SK-N-SH (cell line): ENCODE data around the gene TRIM7. TPM values are rescaled to one million over a fixed set of nuclear protein-coding genes. Genes with fewer than 3 reads are reported as not detected.

Experiments used
- CTCF ChIA-PET: fragments of 300-600, 350-600 bp; formaldehyde crosslinking; extraction: SDS; loops from one replicate; lab custom pipeline; 2021; lab: Yijun Ruan, JAX
- POLR2A ChIA-PET: fragments of 350-600 bp; sonication (Branson Sonifier 250); formaldehyde crosslinking; extraction: SDS; loops from one replicate; lab custom pipeline; 2020; ENCODE audit warnings: antibody characterized with exemption, inconsistent platforms; lab: Yijun Ruan, JAX
- DNase-seq: peaks from one replicate; pipeline ENCODE4 v3.0.0; 2012
- H2AFZ ChIP-seq: fragments of 200-600 bp; sonication (generic); 2 replicates; pipeline ENCODE4 v1.8.1; 2016; ENCODE audit warnings: antibody characterized with exemption, mild to moderate bottlenecking, low read depth
- H3F3A ChIP-seq: fragments of 200-600 bp; sonication (generic); replicated peaks from 2 replicates; pipeline ENCODE3; 2016; ENCODE audit warnings: antibody characterized with exemption, mild to moderate bottlenecking; ENCODE audit not compliant: insufficient read depth
- H3K27ac ChIP-seq, 2 experiments: fragments of 200-500 bp in 1 of 2; fragments of 200-600 bp in 1 of 2; sonication (Bioruptor generic) in 1 of 2; sonication (generic), shearing (Covaris generic) in 1 of 2; 2 replicates each; pipeline versions ENCODE4 v1.5.1 to v1.6.1; 2014 to 2016; ENCODE audit warnings: low read depth in 2 of 2, inconsistent platforms in 1 of 2, low read length in 1 of 2, mild to moderate bottlenecking in 1 of 2, mixed read lengths in 1 of 2
- H3K27me3 ChIP-seq: fragments of 200-600 bp; sonication (generic), shearing (Covaris generic); 2 replicates; pipeline ENCODE4 v1.6.1; 2016; ENCODE audit warnings: mixed run types; ENCODE audit not compliant: insufficient read depth
- H3K36me3 ChIP-seq, 2 experiments: fragments of 200-500 bp in 1 of 2; fragments of 200-600 bp in 1 of 2; sonication (Bioruptor generic) in 1 of 2; sonication (generic) in 1 of 2; replicated peaks in 1 of 2; 2 replicates each; pipeline versions ENCODE3 to v1.5.1; 2014 to 2016; ENCODE audit warnings: low read length in 1 of 2, mild to moderate bottlenecking in 1 of 2; ENCODE audit not compliant: insufficient read depth in 2 of 2, control insufficient read depth in 1 of 2
- H3K4me1 ChIP-seq, 2 experiments: fragments of 200-500 bp in 1 of 2; fragments of 200-600 bp in 1 of 2; sonication (Bioruptor generic) in 1 of 2; sonication (generic), shearing (Covaris generic) in 1 of 2; 2 replicates each; pipeline versions ENCODE4 v1.5.1 to v1.6.1; 2014 to 2016; ENCODE audit warnings: low read depth in 1 of 2, low read length in 1 of 2, mixed run types in 1 of 2; ENCODE audit not compliant: insufficient read depth in 2 of 2, control insufficient read depth in 1 of 2
- H3K4me2 ChIP-seq: fragments of 200-600 bp; sonication (generic), shearing (Covaris generic); 2 replicates; pipeline ENCODE4 v1.6.1; 2017; ENCODE audit warnings: mixed run types
- H3K4me3 ChIP-seq, 2 experiments: fragments of 200-500 bp in 1 of 2; fragments of 200-600 bp in 1 of 2; sonication (Bioruptor generic) in 1 of 2; sonication (generic), shearing (Covaris generic) in 1 of 2; 2 replicates each; pipeline versions ENCODE4 v1.5.1 to v1.8.1; 2014 to 2016; ENCODE audit warnings: low read depth in 2 of 2, inconsistent platforms in 1 of 2, low read length in 1 of 2, mild to moderate bottlenecking in 1 of 2, mixed read lengths in 1 of 2, moderate library complexity in 1 of 2
- H3K79me2 ChIP-seq: fragments of 200-600 bp; sonication (generic); 2 replicates; pipeline ENCODE4 v1.8.1; 2017; ENCODE audit warnings: mild to moderate bottlenecking; ENCODE audit not compliant: insufficient read depth
- H3K9ac ChIP-seq: fragments of 200-600 bp; sonication (generic); 2 replicates; pipeline ENCODE4 v1.6.1; 2017; ENCODE audit warnings: mixed run types
- H3K9me2 ChIP-seq: fragments of 200-600 bp; sonication (generic); 2 replicates; pipeline ENCODE4 v1.6.1; 2017; ENCODE audit warnings: mixed run types
- H3K9me3 ChIP-seq: fragments of 200-600 bp; sonication (generic); 2 replicates; pipeline ENCODE4 v1.6.1; 2017; ENCODE audit warnings: mixed run types, mild to moderate bottlenecking, moderate library complexity
- H4K20me1 ChIP-seq: fragments of 200-600 bp; sonication (generic); 2 replicates; pipeline ENCODE4 v1.6.1; 2017; ENCODE audit warnings: mild to moderate bottlenecking, mixed run types; ENCODE audit not compliant: insufficient read depth
- FOXJ3 ChIP-seq: sonication (generic); formaldehyde crosslinking; IDR thresholded peaks from 2 replicates; pipeline ENCODE4 v1.5.1; 2020; ENCODE audit warnings: mild to moderate bottlenecking, missing genetic modification reagents
- GABPA ChIP-seq: IDR thresholded peaks from 2 replicates; pipeline ENCODE4 v1.4.0; 2012; ENCODE audit warnings: low read depth, mild to moderate bottlenecking
- NFIC ChIP-seq: IDR thresholded peaks from 2 replicates; pipeline ENCODE4 v1.4.0; 2012; ENCODE audit warnings: borderline replicate concordance
- NRF1 ChIP-seq: IDR thresholded peaks from 2 replicates; pipeline ENCODE4 v1.6.1; 2012; ENCODE audit warnings: low read depth, mild to moderate bottlenecking, low read length
- POLR2AphosphoS5 ChIP-seq: IDR thresholded peaks from 2 replicates; pipeline ENCODE4 v1.6.1; 2012; ENCODE audit warnings: low read depth, low read length
- RCOR1 ChIP-seq: fragments of 150-350 bp; IDR thresholded peaks from 2 replicates; pipeline ENCODE4 v1.6.1; 2017; ENCODE audit warnings: antibody characterized with exemption, low read length
- RFX5 ChIP-seq: IDR thresholded peaks from 2 replicates; pipeline ENCODE4 v1.6.1; 2012; ENCODE audit warnings: mild to moderate bottlenecking, improper control_type of control experiment, low read length
- RXRA ChIP-seq: IDR thresholded peaks from 2 replicates; pipeline ENCODE4 v1.4.0; 2012; ENCODE audit warnings: low read depth, mild to moderate bottlenecking, borderline replicate concordance
- SMC3 ChIP-seq: IDR thresholded peaks from 2 replicates; pipeline ENCODE4 v1.6.1; 2012; ENCODE audit warnings: low read depth, low read length, improper control_type of control experiment
- TAF1 ChIP-seq: IDR thresholded peaks from 2 replicates; pipeline ENCODE4 v1.6.1; 2012; ENCODE audit warnings: low read depth, mild to moderate bottlenecking, low read length, moderate library complexity, borderline replicate concordance
- YY1 ChIP-seq: IDR thresholded peaks from 2 replicates; pipeline ENCODE4 v1.4.0; 2012; ENCODE audit warnings: low read depth, mild to moderate bottlenecking
- WGBS: methylation state at CpG from one replicate; pipeline ENCODE4 v1.1.6; 2017; ENCODE audit warnings: low lambda C conversion rate; 5-methylcytosine and 5-hydroxymethylcytosine counted together
- polyA plus RNA-seq, 3 experiments: library from polyadenylated mRNA; depleted of rRNA; stranded (reverse); fragments of >200 nt; gene quantifications; 2 replicates each; pipeline ENCODE4 v1.2.3, GENCODE V29; 2012
- TF ChIP-seq, protein P1 (sequence below): fragments of 150-350 bp; IDR thresholded peaks from 2 replicates; pipeline ENCODE4 v1.6.1; 2017; ENCODE audit warnings: antibody characterized with exemption, low read length, low read depth, borderline replicate concordance
- TF ChIP-seq, protein P2 (sequence below): IDR thresholded peaks from 2 replicates; pipeline ENCODE4; 2012
- TF ChIP-seq, protein P3 (sequence below): IDR thresholded peaks from 2 replicates; pipeline ENCODE4 v1.4.0; 2012; ENCODE audit warnings: low read depth, borderline replicate concordance
- TF ChIP-seq, protein P4 (sequence below): fragments of 150-350 bp; IDR thresholded peaks from 2 replicates; pipeline ENCODE4 v1.6.1; 2016; ENCODE audit warnings: mild to moderate bottlenecking, low read depth, low read length
- TF ChIP-seq, protein P5 (sequence below): IDR thresholded peaks from 2 replicates; pipeline ENCODE4 v1.6.1; 2012; ENCODE audit warnings: mild to moderate bottlenecking, low read depth, low read length, moderate library complexity
- TF ChIP-seq, protein P6 (sequence below): IDR thresholded peaks from 2 replicates; pipeline ENCODE4 v1.4.0; 2012; ENCODE audit warnings: low read depth

TRIM7 gene
- polyA plus RNA-seq, 1 of the 3 experiments (the other 2 are of a cell fraction) = 3.5 TPM

DNA sequence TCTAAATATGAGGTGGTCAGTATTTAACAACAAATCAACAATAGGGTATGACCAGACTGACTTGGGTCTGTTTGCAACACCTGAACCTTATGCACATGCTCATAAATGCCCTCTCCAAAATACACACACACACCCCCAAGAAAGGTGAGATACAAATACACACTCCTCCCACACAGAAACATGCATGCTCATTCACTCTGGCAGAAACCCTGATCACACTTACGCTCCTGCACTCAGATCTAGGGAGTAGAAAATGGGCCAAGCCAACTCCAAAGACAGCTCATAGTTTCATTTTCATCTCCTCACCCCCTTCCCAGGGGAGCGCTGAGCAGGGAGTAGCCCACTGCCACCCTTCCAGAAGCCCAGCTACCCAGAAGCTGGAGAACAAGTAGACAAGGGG is 11.3 kb downstream of the TRIM7 start:
- Histone ChIP-seq H3K27me3 (no peaks in the 10 kb centered on the region), H2AFZ (no peak overlapping the region), H4K20me1 (no peaks in the 10 kb centered on the region), H3K4me1 (peaks cover 0 to 18% of the 10 kb centered on the region in 2 experiments; a peak in 1 of 4 replicates), H3K9ac (no peak overlapping the region), H3K36me3 (no peaks in the 10 kb centered on the region)
- POLR2A ChIA-PET = no interaction called here
- CTCF ChIA-PET = interaction anchor here (1.6 to 7.4 kb wide), 3 partner anchors 9 to 12 kb away, joined by 4 to 72 read pairs (median 9); partner anchors contain the start of gene TRIM7
- TF ChIP-seq SMC3 (no peak), NFIC (no peak), FOXJ3 (CRISPR knock-in tag) (no peak), YY1 (no peak), RFX5 (no peak), RXRA (no peak), GABPA (no peak), RCOR1 (no peak), TAF1 (no peak), NRF1 (no peak), POLR2AphosphoS5 (no peak)
- TF ChIP-seq, protein P1, sequence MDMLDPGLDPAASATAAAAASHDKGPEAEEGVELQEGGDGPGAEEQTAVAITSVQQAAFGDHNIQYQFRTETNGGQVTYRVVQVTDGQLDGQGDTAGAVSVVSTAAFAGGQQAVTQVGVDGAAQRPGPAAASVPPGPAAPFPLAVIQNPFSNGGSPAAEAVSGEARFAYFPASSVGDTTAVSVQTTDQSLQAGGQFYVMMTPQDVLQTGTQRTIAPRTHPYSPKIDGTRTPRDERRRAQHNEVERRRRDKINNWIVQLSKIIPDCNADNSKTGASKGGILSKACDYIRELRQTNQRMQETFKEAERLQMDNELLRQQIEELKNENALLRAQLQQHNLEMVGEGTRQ = no peak
- TF ChIP-seq, protein P2, sequence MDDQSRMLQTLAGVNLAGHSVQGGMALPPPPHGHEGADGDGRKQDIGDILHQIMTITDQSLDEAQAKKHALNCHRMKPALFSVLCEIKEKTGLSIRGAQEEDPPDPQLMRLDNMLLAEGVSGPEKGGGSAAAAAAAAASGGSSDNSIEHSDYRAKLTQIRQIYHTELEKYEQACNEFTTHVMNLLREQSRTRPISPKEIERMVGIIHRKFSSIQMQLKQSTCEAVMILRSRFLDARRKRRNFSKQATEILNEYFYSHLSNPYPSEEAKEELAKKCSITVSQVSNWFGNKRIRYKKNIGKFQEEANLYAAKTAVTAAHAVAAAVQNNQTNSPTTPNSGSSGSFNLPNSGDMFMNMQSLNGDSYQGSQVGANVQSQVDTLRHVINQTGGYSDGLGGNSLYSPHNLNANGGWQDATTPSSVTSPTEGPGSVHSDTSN = no peak
- TF ChIP-seq, protein P3, sequence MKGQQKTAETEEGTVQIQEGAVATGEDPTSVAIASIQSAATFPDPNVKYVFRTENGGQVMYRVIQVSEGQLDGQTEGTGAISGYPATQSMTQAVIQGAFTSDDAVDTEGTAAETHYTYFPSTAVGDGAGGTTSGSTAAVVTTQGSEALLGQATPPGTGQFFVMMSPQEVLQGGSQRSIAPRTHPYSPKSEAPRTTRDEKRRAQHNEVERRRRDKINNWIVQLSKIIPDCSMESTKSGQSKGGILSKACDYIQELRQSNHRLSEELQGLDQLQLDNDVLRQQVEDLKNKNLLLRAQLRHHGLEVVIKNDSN = no peak
- TF ChIP-seq, protein P4, sequence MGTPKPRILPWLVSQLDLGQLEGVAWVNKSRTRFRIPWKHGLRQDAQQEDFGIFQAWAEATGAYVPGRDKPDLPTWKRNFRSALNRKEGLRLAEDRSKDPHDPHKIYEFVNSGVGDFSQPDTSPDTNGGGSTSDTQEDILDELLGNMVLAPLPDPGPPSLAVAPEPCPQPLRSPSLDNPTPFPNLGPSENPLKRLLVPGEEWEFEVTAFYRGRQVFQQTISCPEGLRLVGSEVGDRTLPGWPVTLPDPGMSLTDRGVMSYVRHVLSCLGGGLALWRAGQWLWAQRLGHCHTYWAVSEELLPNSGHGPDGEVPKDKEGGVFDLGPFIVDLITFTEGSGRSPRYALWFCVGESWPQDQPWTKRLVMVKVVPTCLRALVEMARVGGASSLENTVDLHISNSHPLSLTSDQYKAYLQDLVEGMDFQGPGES = no peak
- TF ChIP-seq, protein P5, sequence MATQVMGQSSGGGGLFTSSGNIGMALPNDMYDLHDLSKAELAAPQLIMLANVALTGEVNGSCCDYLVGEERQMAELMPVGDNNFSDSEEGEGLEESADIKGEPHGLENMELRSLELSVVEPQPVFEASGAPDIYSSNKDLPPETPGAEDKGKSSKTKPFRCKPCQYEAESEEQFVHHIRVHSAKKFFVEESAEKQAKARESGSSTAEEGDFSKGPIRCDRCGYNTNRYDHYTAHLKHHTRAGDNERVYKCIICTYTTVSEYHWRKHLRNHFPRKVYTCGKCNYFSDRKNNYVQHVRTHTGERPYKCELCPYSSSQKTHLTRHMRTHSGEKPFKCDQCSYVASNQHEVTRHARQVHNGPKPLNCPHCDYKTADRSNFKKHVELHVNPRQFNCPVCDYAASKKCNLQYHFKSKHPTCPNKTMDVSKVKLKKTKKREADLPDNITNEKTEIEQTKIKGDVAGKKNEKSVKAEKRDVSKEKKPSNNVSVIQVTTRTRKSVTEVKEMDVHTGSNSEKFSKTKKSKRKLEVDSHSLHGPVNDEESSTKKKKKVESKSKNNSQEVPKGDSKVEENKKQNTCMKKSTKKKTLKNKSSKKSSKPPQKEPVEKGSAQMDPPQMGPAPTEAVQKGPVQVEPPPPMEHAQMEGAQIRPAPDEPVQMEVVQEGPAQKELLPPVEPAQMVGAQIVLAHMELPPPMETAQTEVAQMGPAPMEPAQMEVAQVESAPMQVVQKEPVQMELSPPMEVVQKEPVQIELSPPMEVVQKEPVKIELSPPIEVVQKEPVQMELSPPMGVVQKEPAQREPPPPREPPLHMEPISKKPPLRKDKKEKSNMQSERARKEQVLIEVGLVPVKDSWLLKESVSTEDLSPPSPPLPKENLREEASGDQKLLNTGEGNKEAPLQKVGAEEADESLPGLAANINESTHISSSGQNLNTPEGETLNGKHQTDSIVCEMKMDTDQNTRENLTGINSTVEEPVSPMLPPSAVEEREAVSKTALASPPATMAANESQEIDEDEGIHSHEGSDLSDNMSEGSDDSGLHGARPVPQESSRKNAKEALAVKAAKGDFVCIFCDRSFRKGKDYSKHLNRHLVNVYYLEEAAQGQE = no peak
- TF ChIP-seq, protein P6, sequence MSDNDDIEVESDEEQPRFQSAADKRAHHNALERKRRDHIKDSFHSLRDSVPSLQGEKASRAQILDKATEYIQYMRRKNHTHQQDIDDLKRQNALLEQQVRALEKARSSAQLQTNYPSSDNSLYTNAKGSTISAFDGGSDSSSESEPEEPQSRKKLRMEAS = no peak
- TF ChIP-seq, all 33 proteins: peak for 0
- no peak overlapping the region for H3K4me3 ChIP-seq
- no peak overlapping the region for H3K4me2 ChIP-seq
- no peaks in the 10 kb centered on the region for H3K9me3 ChIP-seq
- peaks cover 10% of the 10 kb centered on the region for H3F3A ChIP-seq
- H3K79me2 ChIP-seq = peaks cover 6% of the 10 kb centered on the region; the same call in 1 of the 2 replicates
- no peak for DNase-seq
- WGBS = 84% methylated on average over 2 of the region's 2 CpGs
- no peak overlapping the region for H3K27ac ChIP-seq
- no peaks in the 10 kb centered on the region for H3K9me2 ChIP-seq
